Right cardiac atrium (tissue), 5 donors: ENCODE measurements around the gene TRIM22. TPM values are rescaled to one million over a fixed set of nuclear protein-coding genes. Genes with fewer than 3 reads are reported as not detected.
"Not testable (repeated sequence)": the region's sequence is repeated elsewhere in the genome, so short reads cannot be mapped to it uniquely, and the experiment has no call there.

ENCODE experiments used
- ATAC-seq, 2 donors: fragments of 200-7000 bp; cut with Tn5 transposase; one replicate each; pipeline versions ENCODE4 v1.8.0 to v1.9.1; 2020; ENCODE audit warnings: moderate library complexity in 2 of 2, mild to moderate bottlenecking in 1 of 2
- DNase-seq, 3 donors: peaks; one replicate each; pipeline ENCODE4 v3.0.0-alpha.2; 2020
- H3K27ac ChIP-seq: one replicate; pipeline ENCODE4 v1.5.1; 2013; ENCODE audit warnings: mild to moderate bottlenecking, low read length, control low read depth, moderate library complexity
- H3K27me3 ChIP-seq: one replicate; pipeline ENCODE4 v1.6.1; 2013; ENCODE audit not compliant: control insufficient read depth, insufficient read depth
- H3K4me1 ChIP-seq: one replicate; pipeline ENCODE4 v1.6.1; 2013; ENCODE audit warnings: low read length; ENCODE audit not compliant: control insufficient read depth, insufficient read depth
- H3K4me3 ChIP-seq: one replicate; pipeline ENCODE4 v1.5.1; 2013; ENCODE audit warnings: low read length, control low read depth
- H3K9me3 ChIP-seq: one replicate; pipeline ENCODE4 v1.6.1; 2013; ENCODE audit warnings: low read length; ENCODE audit not compliant: control insufficient read depth
- WGBS: extraction: QIAGEN DNeasy Blood & Tissue Kit; methylation state at CpG from one replicate; pipeline ENCODE4 v1.1.7; 2013; 5-methylcytosine and 5-hydroxymethylcytosine counted together
- intact Hi-C, 4 donors: fragments of 100-400 bp; cut with DNase I; formaldehyde crosslinking; loops; one replicate each; pipeline versions ENCODE4 v1.11.0 to v1.14.0; 2022 to 2023
- long read RNA-seq, 4 donors: library from polyadenylated mRNA; unstranded; transcript quantifications; one replicate each; pipeline ENCODE4 v2.0.0, GENCODE V29; 2020 to 2021
- polyA plus RNA-seq: library from polyadenylated mRNA; stranded (reverse); fragments of 200-250 nt; gene quantifications from one replicate; pipeline ENCODE4 v1.2.3, GENCODE V29; 2013
- total RNA-seq, 4 donors: library from RNA; stranded (reverse); fragmentation: NEBNext Ultra II Directional; extraction: Animal tissue kit (Norgen Biotek cat#: 25700); gene quantifications; one replicate each; pipeline ENCODE4 v1.2.1, GENCODE V29; 2021
- donor health status: healthy with polysubstance abuse.
- donor health status: DM: no; HTN: yes; CAD: no.
- donor health status: DM: no; HTN: no; CAD: no.
- donor health status: DM: no; HTN: yes; CAD: no; lungs with severe emphysema.
- donor health status: DM: yes; HTN: yes; CAD: no.

The TRIM22 gene
- total RNA-seq (10 to 100 TPM; 23.1 to 24.2 (median 24.1) TPM), polyA plus RNA-seq (14.4 TPM)
- long read RNA-seq, donor 1, transcript TRIM22-201 (8 exons, 2,989 nt), result major isoform, 17 of 25 reads
- long read RNA-seq, donor 1, partial matches to known transcripts, result 3 of 25 reads
- long read RNA-seq, donor 1, other reads (novel, unspliced or antisense), result 5 of 25 reads
- long read RNA-seq, donor 2, transcript TRIM22-201 (8 exons, 2,989 nt), result major isoform, 5 of 7 reads
- long read RNA-seq, donor 2, partial matches to known transcripts, result 0 of 7 reads
- long read RNA-seq, donor 2, other reads (novel, unspliced or antisense), result 2 of 7 reads
- long read RNA-seq, donor 3, transcript TRIM22-201 (8 exons, 2,989 nt), result major isoform, 51 of 73 reads
- long read RNA-seq, donor 3, partial matches to known transcripts, result 4 of 73 reads
- long read RNA-seq, donor 3, other reads (novel, unspliced or antisense), result 18 of 73 reads
- long read RNA-seq, donor 4, transcript TRIM22-201 (8 exons, 2,989 nt), result major isoform, 8 of 11 reads
- long read RNA-seq, donor 4, partial matches to known transcripts, result 0 of 11 reads
- long read RNA-seq, donor 4, other reads (novel, unspliced or antisense), result 3 of 11 reads

GRCh38 chr11:5689551-5689983 is at the start of gene TRIM22:
Gene TRIM22 (plus strand): TSS chr11:5689790. CDS start chr11:5696233, 6,443 bp downstream.
- no peaks in the 10 kb centered on the region for H3K9me3 ChIP-seq
- ATAC-seq (peak; percentile 68 to 86), DNase-seq (peak in 2 of 3 donors; percentile 32 to 67)
- peak within 1 kb of the TSS; percentile 83 for H3K4me3 ChIP-seq
- H3K4me1 ChIP-seq, result no peaks in the 10 kb centered on the region
- no peaks in the 10 kb centered on the region for H3K27me3 ChIP-seq
- WGBS, result 21% methylated on average over 2 of the region's 2 CpGs
- H3K27ac ChIP-seq, result peak within 1 kb of the TSS; percentile 99
- intact Hi-C loops, result no loop called here

GRCh38 chr11:5639953-5640352 is 49.6 kb upstream of the TRIM22 start:
- intact Hi-C loops, result no loop called here
- no peak for ATAC-seq
- 91% methylated on average over 1 of the region's 1 CpG for WGBS

GRCh38 chr11:5643585-5643984 is 46.0 kb upstream of the TRIM22 start:
- DNase-seq (no peak), ATAC-seq (no peak)
- no peaks in the 10 kb centered on the region for H3K27me3 ChIP-seq
- no peak overlapping the region for H3K4me3 ChIP-seq
- intact Hi-C loops, result no loop called here
- no peaks in the 10 kb centered on the region for H3K9me3 ChIP-seq
- no peaks in the 10 kb centered on the region for H3K4me1 ChIP-seq
- H3K27ac ChIP-seq, result no peak overlapping the region

More at GRCh38 chr11:5639953-5640352, 49.6 kb upstream of the TRIM22 start:
- no peak overlapping the region for H3K4me3 ChIP-seq
- no peak for DNase-seq
- H3K9me3 ChIP-seq, result no peaks in the 10 kb centered on the region
- no peaks in the 10 kb centered on the region for H3K4me1 ChIP-seq
- no peak overlapping the region for H3K27ac ChIP-seq
- H3K27me3 ChIP-seq, result no peaks in the 10 kb centered on the region

GRCh38 chr11:5646139-5646538 is 43.5 kb upstream of the TRIM22 start:
- DNase-seq, result no peak
- 90% methylated on average over 3 of the region's 3 CpGs for WGBS
- intact Hi-C loops, result no loop called here
- H3K27me3 ChIP-seq, result no peaks in the 10 kb centered on the region
- no peak for ATAC-seq
- H3K9me3 ChIP-seq, result no peaks in the 10 kb centered on the region
- H3K4me3 ChIP-seq, result no peak overlapping the region
- no peak overlapping the region for H3K27ac ChIP-seq
- no peaks in the 10 kb centered on the region for H3K4me1 ChIP-seq

GRCh38 chr11:5655474-5655873 is 34.1 kb upstream of the TRIM22 start:
- WGBS, result 96% methylated on average over 4 of the region's 4 CpGs
- no peak overlapping the region for H3K4me3 ChIP-seq
- no peak overlapping the region for H3K27ac ChIP-seq
- no peaks in the 10 kb centered on the region for H3K27me3 ChIP-seq
- ATAC-seq (no peak), DNase-seq (no peak)
- H3K4me1 ChIP-seq, result no peaks in the 10 kb centered on the region
- intact Hi-C loops, result no loop called here
- H3K9me3 ChIP-seq, result no peaks in the 10 kb centered on the region

GRCh38 chr11:5656956-5657355 is 32.6 kb upstream of the TRIM22 start:
- 98% methylated on average over 2 of the region's 2 CpGs for WGBS
- DNase-seq, result not testable (repeated sequence)

GRCh38 chr11:5658318-5658717 is 31.3 kb upstream of the TRIM22 start:
- H3K27me3 ChIP-seq, result no peaks in the 10 kb centered on the region
- no peaks in the 10 kb centered on the region for H3K9me3 ChIP-seq
- 91% methylated on average over 5 of the region's 5 CpGs for WGBS
- H3K4me3 ChIP-seq, result no peak overlapping the region
- no peaks in the 10 kb centered on the region for H3K4me1 ChIP-seq
- DNase-seq (no peak), ATAC-seq (no peak)
- no peak overlapping the region for H3K27ac ChIP-seq
- intact Hi-C loops, result no loop called here

More at GRCh38 chr11:5656956-5657355, 32.6 kb upstream of the TRIM22 start:
- H3K4me3 ChIP-seq, H3K27ac ChIP-seq, intact Hi-C loops, ATAC-seq, H3K9me3 ChIP-seq, H3K4me1 ChIP-seq, H3K27me3 ChIP-seq: not testable (repeated sequence)

GRCh38 chr11:5663511-5663910 is 26.1 kb upstream of the TRIM22 start:
- no peaks in the 10 kb centered on the region for H3K9me3 ChIP-seq
- H3K27me3 ChIP-seq, result no peaks in the 10 kb centered on the region
- H3K27ac ChIP-seq, result no peak overlapping the region
- H3K4me1 ChIP-seq, result no peaks in the 10 kb centered on the region
- DNase-seq (no peak), ATAC-seq (no peak)
- H3K4me3 ChIP-seq, result no peak overlapping the region
- 97% methylated on average over 2 of the region's 2 CpGs for WGBS
- intact Hi-C loops, result no loop called here

- no peaks in the 10 kb centered on the region for H3K27me3 ChIP-seq
- no peaks in the 10 kb centered on the region for H3K9me3 ChIP-seq
- 66% methylated on average over 4 of the region's 4 CpGs for WGBS
- DNase-seq (no peak), ATAC-seq (no peak)
- H3K27ac ChIP-seq, result no peak overlapping the region
- no peak overlapping the region for H3K4me3 ChIP-seq
- intact Hi-C loops, result no loop called here
- H3K4me1 ChIP-seq, result no peaks in the 10 kb centered on the region
Measured at GRCh38 chr11:5665051-5665570, 24.5 kb upstream of the TRIM22 start.

- Histone ChIP-seq H3K27ac (no peak overlapping the region), H3K27me3 (no peaks in the 10 kb centered on the region), H3K9me3 (no peaks in the 10 kb centered on the region), H3K4me1 (no peaks in the 10 kb centered on the region), H3K4me3 (no peak overlapping the region)
- no peak for ATAC-seq
- DNase-seq, result no peak
- WGBS, result 65% methylated on average over 5 of the region's 5 CpGs
- intact Hi-C loops, result no loop called here
Measured at GRCh38 chr11:5665746-5666401, 23.7 kb upstream of the TRIM22 start.

- Histone ChIP-seq H3K27me3 (no peaks in the 10 kb centered on the region), H3K9me3 (no peaks in the 10 kb centered on the region), H3K4me1 (no peaks in the 10 kb centered on the region), H3K27ac (no peak overlapping the region), H3K4me3 (no peak overlapping the region)
- no peak for DNase-seq
- WGBS, result 84% methylated on average over 6 of the region's 6 CpGs
- intact Hi-C loops, result no loop called here
- no peak for ATAC-seq
Measured at GRCh38 chr11:5666402-5666793, 23.2 kb upstream of the TRIM22 start.
